GM12864 (cell line): ENCODE results near the gene ANKRD13C.

Experiments used
- DNase-seq: peaks from one replicate; pipeline ENCODE4 v3.0.0-alpha.2; 2011; ENCODE audit warnings: low read depth
- H3K4me3 ChIP-seq: 2 replicates; pipeline ENCODE4 v1.5.1; 2011; ENCODE audit warnings: mild to moderate bottlenecking, low read depth, low read length, control low read depth
- TF ChIP-seq, protein P1 (sequence below): IDR thresholded peaks from 2 replicates; pipeline ENCODE4 v1.5.1; 2011; ENCODE audit warnings: low read depth, mild to moderate bottlenecking, moderate library complexity, low read length, control low read depth, inconsistent platforms; ENCODE audit errors: missing control alignments

The ANKRD13C gene

DNA sequence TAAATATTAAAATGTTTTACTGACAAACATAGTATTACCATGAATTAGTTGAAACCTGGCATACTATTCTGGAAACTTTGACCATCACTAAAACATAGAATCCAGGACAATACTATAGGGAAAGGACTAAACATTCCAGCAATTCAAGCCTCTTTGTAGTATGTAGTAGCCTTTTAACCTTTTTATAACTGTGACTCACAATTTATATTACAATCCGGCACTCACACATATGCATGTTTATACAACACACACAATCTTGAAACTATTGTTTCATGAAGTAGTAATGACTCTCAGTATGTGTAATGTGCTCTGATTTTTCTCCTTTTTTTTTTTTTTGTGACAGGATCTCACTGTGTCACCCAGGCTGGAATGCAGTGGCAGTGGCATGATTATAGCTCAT, 64.3 kb downstream of the ANKRD13C start:
- H3K4me3 ChIP-seq: no peak overlapping the region
- TF ChIP-seq, protein P1, sequence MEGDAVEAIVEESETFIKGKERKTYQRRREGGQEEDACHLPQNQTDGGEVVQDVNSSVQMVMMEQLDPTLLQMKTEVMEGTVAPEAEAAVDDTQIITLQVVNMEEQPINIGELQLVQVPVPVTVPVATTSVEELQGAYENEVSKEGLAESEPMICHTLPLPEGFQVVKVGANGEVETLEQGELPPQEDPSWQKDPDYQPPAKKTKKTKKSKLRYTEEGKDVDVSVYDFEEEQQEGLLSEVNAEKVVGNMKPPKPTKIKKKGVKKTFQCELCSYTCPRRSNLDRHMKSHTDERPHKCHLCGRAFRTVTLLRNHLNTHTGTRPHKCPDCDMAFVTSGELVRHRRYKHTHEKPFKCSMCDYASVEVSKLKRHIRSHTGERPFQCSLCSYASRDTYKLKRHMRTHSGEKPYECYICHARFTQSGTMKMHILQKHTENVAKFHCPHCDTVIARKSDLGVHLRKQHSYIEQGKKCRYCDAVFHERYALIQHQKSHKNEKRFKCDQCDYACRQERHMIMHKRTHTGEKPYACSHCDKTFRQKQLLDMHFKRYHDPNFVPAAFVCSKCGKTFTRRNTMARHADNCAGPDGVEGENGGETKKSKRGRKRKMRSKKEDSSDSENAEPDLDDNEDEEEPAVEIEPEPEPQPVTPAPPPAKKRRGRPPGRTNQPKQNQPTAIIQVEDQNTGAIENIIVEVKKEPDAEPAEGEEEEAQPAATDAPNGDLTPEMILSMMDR: no peak
- no peak for DNase-seq

DNA sequence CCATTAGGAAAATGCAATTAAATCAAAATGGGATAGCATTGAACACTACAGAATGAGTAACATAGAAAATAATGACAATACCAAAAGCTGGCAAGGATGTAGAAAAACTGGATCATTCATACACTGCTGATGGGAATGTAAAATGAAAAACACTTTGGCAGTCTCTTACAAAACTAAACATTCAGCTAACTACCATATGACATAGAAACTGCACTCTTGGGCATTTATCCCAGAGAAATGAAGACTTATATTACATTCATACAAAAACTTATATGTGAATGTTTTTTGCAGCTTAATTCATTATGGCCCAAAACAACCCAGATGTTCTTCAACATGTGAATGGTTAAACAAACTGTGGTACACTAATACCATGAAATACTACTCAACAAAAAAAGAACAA, 66.4 kb downstream of the ANKRD13C start:
- H3K4me3 ChIP-seq: no peak overlapping the region
- no peak for DNase-seq
- TF ChIP-seq, protein P1: no peak

DNA sequence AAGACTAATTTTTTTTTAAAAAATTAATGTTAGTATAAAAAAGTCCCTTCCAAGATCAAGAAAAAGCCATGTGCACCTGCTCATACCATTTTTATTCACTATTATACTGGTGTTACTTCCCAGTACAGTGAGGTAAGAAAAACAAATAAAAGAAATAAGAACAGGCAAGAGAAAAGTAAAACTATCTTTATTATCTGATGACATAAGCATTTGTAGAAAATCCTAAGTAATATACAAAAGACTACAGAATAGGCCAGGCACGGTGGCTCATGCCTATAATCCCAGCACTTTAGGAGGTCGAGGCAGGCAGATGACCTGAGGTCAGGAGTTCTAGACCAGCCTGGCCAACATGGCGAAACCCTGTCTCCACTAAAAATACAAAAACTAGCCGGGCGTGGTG, 68.1 kb downstream of the ANKRD13C start:
- DNase-seq: no peak
- H3K4me3 ChIP-seq: no peak overlapping the region
- TF ChIP-seq, protein P1: no peak

DNA sequence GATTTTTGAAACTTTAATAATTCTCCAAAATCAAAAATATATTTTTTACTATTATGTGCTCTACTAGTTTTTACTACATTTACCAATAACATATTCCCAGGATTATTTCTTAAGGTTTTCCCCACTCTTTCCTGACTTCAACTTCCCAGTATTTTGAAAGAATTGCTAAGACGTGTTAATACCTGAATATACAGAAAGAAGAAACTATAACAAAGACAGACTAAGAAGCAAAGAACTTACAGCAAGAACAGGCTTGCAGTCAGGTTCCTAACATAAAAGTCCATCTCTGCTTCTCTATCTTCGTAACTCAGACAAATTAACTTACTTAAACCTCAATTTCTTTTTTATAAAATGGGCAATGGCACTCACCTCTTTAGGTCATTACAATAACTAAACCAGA, 70.2 kb downstream of the ANKRD13C start:
- TF ChIP-seq, protein P1: no peak
- no peak overlapping the region for H3K4me3 ChIP-seq
- DNase-seq: no peak

DNA sequence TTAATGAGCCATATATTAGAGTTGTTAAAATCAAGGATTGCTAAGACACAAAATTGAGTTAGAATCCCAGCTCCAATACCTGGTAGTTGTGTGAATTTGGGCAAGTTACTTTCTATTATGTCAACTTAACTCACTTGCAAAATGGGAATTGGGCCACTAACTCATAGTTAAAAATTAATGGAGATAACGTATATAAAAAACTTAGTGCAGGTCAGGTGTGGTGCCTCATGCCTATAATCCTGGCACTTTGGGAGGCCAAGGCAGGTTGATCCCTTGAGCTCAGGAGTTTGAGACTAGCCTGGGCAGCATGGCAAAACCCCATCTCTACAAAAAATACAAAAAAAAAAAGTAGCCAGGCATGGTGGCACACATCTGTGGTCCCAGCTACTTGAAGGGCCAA, 75.8 kb downstream of the ANKRD13C start:
- TF ChIP-seq, protein P1: no peak

DNA sequence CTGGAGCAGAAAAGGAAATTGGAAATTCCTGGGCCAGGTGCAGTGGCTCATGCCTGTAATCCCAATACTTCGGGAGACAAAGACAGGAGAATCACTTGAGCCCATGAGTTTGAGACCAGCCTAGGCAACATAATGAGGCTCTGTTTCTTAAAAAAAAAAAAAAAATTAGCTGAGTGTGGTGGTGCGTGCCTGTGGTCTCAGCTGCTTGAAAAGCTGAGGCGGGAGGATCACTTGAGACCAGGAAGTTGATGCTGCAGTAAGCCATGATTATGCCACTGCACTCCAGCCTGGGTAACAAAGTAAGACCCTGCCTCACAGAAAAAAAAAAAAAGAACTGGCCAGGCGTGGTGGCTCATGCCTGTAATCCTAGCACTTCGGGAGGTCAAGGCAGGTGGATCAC, 76.6 kb downstream of the ANKRD13C start:
- TF ChIP-seq, protein P1: no peak
- H3K4me3 ChIP-seq: no peak overlapping the region
- DNase-seq: no peak

More for the DNA sequence above, 75.8 kb downstream of the ANKRD13C start:
- DNase-seq: no peak
- no peak overlapping the region for H3K4me3 ChIP-seq

DNA sequence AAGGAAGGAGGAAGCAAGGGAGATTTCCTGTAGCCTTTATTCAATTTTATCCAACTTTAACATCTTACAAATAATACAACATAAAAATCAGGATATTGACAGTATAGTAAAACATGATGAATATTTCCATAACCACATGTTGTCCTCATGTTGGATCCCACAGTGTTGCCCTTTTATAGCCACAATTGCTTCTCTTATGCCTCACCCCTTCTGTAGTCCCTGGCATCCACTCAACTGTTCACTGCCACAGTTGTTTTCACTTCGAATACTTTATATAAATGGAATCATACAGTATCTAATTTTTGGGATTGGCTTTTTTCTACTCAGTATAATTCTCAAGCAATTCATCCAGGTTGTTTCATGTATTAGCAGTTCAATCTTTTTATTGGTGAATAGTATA, 88.6 kb downstream of the ANKRD13C start:
- no peak overlapping the region for H3K4me3 ChIP-seq
- no peak for DNase-seq
- TF ChIP-seq, protein P1: no peak
